HepG2 (cell line): ENCODE results near the gene WNK2. TPM values are rescaled to one million over a fixed set of nuclear protein-coding genes. Genes with fewer than 3 reads are reported as not detected.

ENCODE experiments used
- ATAC-seq: fragments of 200-7000 bp; cut with Tn5 transposase; 3 replicates; pipeline ENCODE4 v1.9.1; 2020; ENCODE audit warnings: mild to moderate bottlenecking, moderate library complexity
- BruUV-seq: library from RNA; stranded (reverse); fragments of 400-500 nt; replicated peaks from 2 replicates; lab custom pipeline; 2021; lab: Mats Ljungman, UMichigan
- CTCF ChIA-PET: fragments of 300-600 bp; formaldehyde crosslinking; extraction: SDS; loops from one replicate; lab custom pipeline; 2021; ENCODE audit warnings: low total read pairs, inconsistent platforms, low intra/inter-chr PET ratio; lab: Yijun Ruan, JAX
- POLR2A ChIA-PET: fragments of 350-600 bp; sonication (Branson Sonifier 250); formaldehyde crosslinking; loops from one replicate; lab custom pipeline; 2020; ENCODE audit warnings: antibody characterized with exemption, inconsistent platforms; lab: Yijun Ruan, JAX
- DNase-seq: peaks from one replicate; pipeline ENCODE4 v3.0.0-alpha.2; 2015; ENCODE audit warnings: low spot score
- FAIRE-seq: peaks from 3 replicates; lab custom pipeline; 2011; peaks lifted over from hg19 to GRCh38; lab: Jason Lieb, UNC
- H2AFZ ChIP-seq: one replicate; pipeline ENCODE4 v1.6.1; 2011; ENCODE audit warnings: low read length, inconsistent platforms
- H3K27ac ChIP-seq: fragments of 300-600 bp; 3 replicates; pipeline ENCODE4 v1.8.0; 2011; ENCODE audit warnings: mixed run types, mild to moderate bottlenecking, mixed read lengths, low read length, inconsistent platforms; ENCODE audit not compliant: insufficient read depth; ENCODE audit errors: extremely low read length
- H3K27me3 ChIP-seq, 2 experiments: fragments of 200-600 bp in 1 of 2; 2 replicates in 1 of 2; 3 replicates in 1 of 2; pipeline versions ENCODE4 v1.6.0 to v1.8.0; 2011; ENCODE audit warnings: low read length in 2 of 2, mild to moderate bottlenecking in 2 of 2, moderate library complexity in 2 of 2, inconsistent platforms in 1 of 2; ENCODE audit not compliant: insufficient read depth in 2 of 2, control insufficient read depth in 1 of 2
- H3K36me3 ChIP-seq, 2 experiments: fragments of 200-600 bp in 1 of 2; replicated peaks in 1 of 2; 2 replicates in 1 of 2; 3 replicates in 1 of 2; pipeline versions ENCODE4 v1.5.1 to v1.8.0; 2011; ENCODE audit warnings: low read length in 2 of 2, inconsistent platforms in 1 of 2; ENCODE audit not compliant: insufficient read depth in 2 of 2, control insufficient read depth in 1 of 2
- H3K4me1 ChIP-seq: 2 replicates; pipeline ENCODE4 v1.5.1; 2012; ENCODE audit warnings: low read length, inconsistent platforms; ENCODE audit not compliant: insufficient read depth
- H3K4me2 ChIP-seq: 2 replicates; pipeline ENCODE4 v1.6.0; 2011; ENCODE audit warnings: low read depth, low read length, inconsistent platforms
- H3K4me3 ChIP-seq, 3 experiments: fragments of 200-600 bp in 1 of 3; sonication (generic), shearing (Covaris generic) in 1 of 3; replicated peaks in 1 of 3; 2 replicates each; pipeline ENCODE4 v1.5.1; 2011 to 2016; ENCODE audit warnings: low read length in 3 of 3, inconsistent platforms in 2 of 3, low read depth in 2 of 3, mild to moderate bottlenecking in 2 of 3, control low read depth in 1 of 3, mixed read lengths in 1 of 3; ENCODE audit not compliant: insufficient read depth in 1 of 3
- H3K79me2 ChIP-seq: one replicate; pipeline ENCODE4 v1.6.1; 2011; ENCODE audit warnings: low read length, inconsistent platforms; ENCODE audit not compliant: insufficient read depth
- H3K9ac ChIP-seq: 2 replicates; pipeline ENCODE4 v1.6.0; 2011; ENCODE audit warnings: mild to moderate bottlenecking, low read depth, low read length, inconsistent platforms; ENCODE audit not compliant: insufficient read depth
- H3K9me3 ChIP-seq: 2 replicates; pipeline ENCODE4 v1.5.1; 2012; ENCODE audit warnings: mild to moderate bottlenecking, low read length
- H4K20me1 ChIP-seq: 2 replicates; pipeline ENCODE4 v1.6.0; 2011; ENCODE audit warnings: inconsistent platforms, mild to moderate bottlenecking, low read length, moderate library complexity; ENCODE audit not compliant: insufficient read depth
- HDAC2 ChIP-seq: sonication (generic); formaldehyde crosslinking; IDR thresholded peaks from 2 replicates; pipeline ENCODE4 v1.4.0; 2020; ENCODE audit warnings: missing genetic modification reagents
- MTERF4 ChIP-seq: sonication (generic); formaldehyde crosslinking; IDR thresholded peaks from 2 replicates; pipeline ENCODE4 v1.8.0; 2023; ENCODE audit warnings: mild to moderate bottlenecking, missing genetic modification reagents
- PBX3 ChIP-seq: sonication (generic); formaldehyde crosslinking; IDR thresholded peaks from 2 replicates; pipeline ENCODE4 v1.8.1; 2023; ENCODE audit warnings: missing genetic modification reagents, inconsistent platforms, borderline replicate concordance
- RFX3 ChIP-seq: IDR thresholded peaks from 2 replicates; pipeline ENCODE4 v1.6.1; 2016; ENCODE audit warnings: missing biosample characterization, missing genetic modification reagents
- ZBTB14 ChIP-seq: sonication (generic); formaldehyde crosslinking; IDR thresholded peaks from 2 replicates; pipeline ENCODE4 v1.4.0; 2020; ENCODE audit warnings: missing genetic modification reagents
- ZBTB40 ChIP-seq, 2 experiments: fragments of 450-650 bp in 1 of 2; sonication (generic) in 1 of 2; formaldehyde crosslinking in 1 of 2; IDR thresholded peaks; 2 replicates each; pipeline versions ENCODE4 v1.6.1 to v1.8.0; 2016 to 2022; ENCODE audit warnings: antibody characterized with exemption in 1 of 2, mild to moderate bottlenecking in 1 of 2, missing genetic modification reagents in 1 of 2
- ZFYVE20 ChIP-seq: sonication (generic); formaldehyde crosslinking; IDR thresholded peaks from 2 replicates; pipeline ENCODE4 v1.8.0; 2023; ENCODE audit warnings: low read depth, mild to moderate bottlenecking, moderate library complexity, missing genetic modification reagents, borderline replicate concordance
- ZSCAN22 ChIP-seq: sonication (generic); formaldehyde crosslinking; IDR thresholded peaks from 2 replicates; pipeline ENCODE4 v1.4.0; 2020; ENCODE audit warnings: mild to moderate bottlenecking, missing genetic modification reagents
- WGBS: methylation state at CpG from one replicate; pipeline ENCODE4 v1.1.6; 2017; ENCODE audit warnings: low lambda C conversion rate; 5-methylcytosine and 5-hydroxymethylcytosine counted together
- in situ Hi-C: cut with HindIII; loops from 2 replicates; pipeline ENCODE4 v1.10.0; 2017; ENCODE audit warnings: low pct_unique_long_range_greater_than_20kb; ENCODE audit not compliant: extremely low pct_ligation_motif_present
- intact Hi-C: fragments of 100-400 bp; cut with micrococcal nuclease; formaldehyde crosslinking; loops from one replicate; pipeline ENCODE4 v1.10.0; 2022; ENCODE audit not compliant: unreplicated experiment
- polyA plus RNA-seq, 8 experiments: library from polyadenylated mRNA; depleted of rRNA in 3 of 8; stranded (reverse) in 7 of 8; unstranded in 1 of 8; fragments of >200 nt; fragmentation: Illumina TruSeq in 4 of 8; extraction: Trizol in 4 of 8; gene quantifications; 2 replicates each; pipeline versions ENCODE4 v1.2.1 to v1.2.3, GENCODE V29; 2011 to 2016; ENCODE audit warnings: low read depth in 4 of 8, missing spikeins in 1 of 8, mixed read lengths in 1 of 8; ENCODE audit not compliant: insufficient read depth in 1 of 8
- total RNA-seq, 5 experiments: library from RNA; depleted of rRNA; stranded (reverse); fragments of >200 nt; fragmentation: Illumina TruSeq; extraction: Trizol; gene quantifications; 2 replicates each; pipeline ENCODE4 v1.2.3, GENCODE V29; 2016; ENCODE audit warnings: low read depth in 1 of 5

Gene WNK2
- total and polyA plus RNA-seq, 2 of the 13 experiments (the other 11 are each of a cell fraction or from before 2014, with no cell fraction given), result 10.5 to 12.0 TPM

- Histone ChIP-seq H3K4me1 (no peaks in the 10 kb centered on the region), H3K36me3 (peaks cover 13 to 42% of the 10 kb centered on the region in 2 experiments), H3K4me2 (no peak overlapping the region), H3K9me3 (no peaks in the 10 kb centered on the region), H3K79me2 (no peaks in the 10 kb centered on the region), H3K4me3 (no peak overlapping the region), H3K27ac (no peak overlapping the region), H3K27me3 (no peaks in the 10 kb centered on the region), H4K20me1 (no peaks in the 10 kb centered on the region), H2AFZ (no peak overlapping the region), H3K9ac (no peak overlapping the region)
- BruUV-seq, result no TSS peak
- in situ Hi-C loops (loop anchor here (10.0 kb wide), 1 partner anchor 46 kb away; no protein-coding TSS in a partner anchor), intact Hi-C loops (no loop called here)
- CTCF ChIA-PET, result no interaction called here
- FAIRE-seq (no peak), ATAC-seq (no peak), DNase-seq (no peak)
- 98% methylated on average over 33 of the region's 33 CpGs for WGBS
- POLR2A ChIA-PET, result no interaction called here
- TF ChIP-seq MTERF4 (CRISPR knock-in tag) (no peak), PBX3 (no peak), ZBTB40 (IDR thresholded peaks at IDR 0.05) (no peak), ZBTB40 (CRISPR knock-in tag; IDR thresholded peaks at IDR 0.05) (no peak), ZFYVE20 (CRISPR knock-in tag) (no peak), RFX3 (CRISPR knock-in tag) (no peak), HDAC2 (CRISPR knock-in tag) (no peak), ZSCAN22 (CRISPR knock-in tag) (no peak), ZBTB14 (no peak)
Observed at GRCh38 chr9:93258818-93259489, 75.0 kb downstream of the WNK2 start.
